Fibroblast of villous mesenchyme (primary cell): ENCODE data around the gene ZNF385B. TPM values are rescaled to one million over a fixed set of nuclear protein-coding genes. Genes with fewer than 3 reads are reported as not detected.

Experiments
- DNase-seq: peaks from one replicate; pipeline ENCODE4 v3.0.0-alpha.2; 2010; ENCODE audit warnings: low read depth
- H3K4me3 ChIP-seq: 2 replicates; pipeline ENCODE4 v1.5.1; 2011; ENCODE audit warnings: low read depth, mild to moderate bottlenecking, low read length
- total RNA-seq: library from RNA; depleted of rRNA; stranded (reverse); fragments of >200 nt; gene quantifications from 2 replicates; pipeline ENCODE4 v1.2.3, GENCODE V29; 2012
- TF ChIP-seq, protein P1 (sequence below): IDR thresholded peaks from 2 replicates; pipeline ENCODE4 v1.5.1; 2012; ENCODE audit warnings: low read depth, mild to moderate bottlenecking, low read length; ENCODE audit not compliant: insufficient read depth

Gene ZNF385B
- total RNA-seq, 1 donor = not detected

DNA sequence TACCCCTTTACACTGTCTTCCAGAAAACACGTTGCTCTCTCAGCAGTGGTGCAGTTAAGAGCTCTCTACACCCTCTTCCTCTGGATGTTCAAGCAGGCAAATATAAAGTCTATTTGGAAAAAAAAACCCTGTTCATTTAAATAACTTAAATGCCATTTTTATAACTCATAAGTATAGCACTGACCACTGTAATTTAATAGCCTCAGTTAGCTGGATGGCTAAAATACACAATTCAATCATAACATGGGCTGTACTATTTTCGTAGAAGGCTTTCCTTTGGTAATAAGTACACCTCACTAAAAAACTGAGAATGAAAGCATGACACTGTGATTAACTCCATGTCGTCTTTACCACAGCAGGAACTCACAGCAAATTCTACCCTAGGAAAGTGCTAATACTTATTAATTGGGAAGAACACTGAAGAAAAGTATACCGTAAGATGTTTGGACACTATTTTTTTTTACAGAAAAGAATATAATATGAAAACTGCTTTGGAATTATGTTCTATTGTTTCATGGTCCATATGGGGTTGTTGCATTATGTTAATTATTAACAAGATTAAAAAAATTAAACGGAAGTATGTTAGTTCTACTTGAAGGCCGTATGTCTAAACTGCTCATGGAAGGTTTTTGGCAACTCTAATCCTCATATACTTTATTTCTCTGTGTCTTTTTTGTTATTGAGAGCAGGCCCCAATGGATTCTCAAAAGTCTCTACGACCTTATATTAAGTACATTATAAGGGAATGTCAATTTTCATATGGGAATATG lies 269.1 kb downstream of the ZNF385B start:
- no peak overlapping the region for H3K4me3 ChIP-seq
- DNase-seq = peak; percentile 2
- TF ChIP-seq, protein P1, sequence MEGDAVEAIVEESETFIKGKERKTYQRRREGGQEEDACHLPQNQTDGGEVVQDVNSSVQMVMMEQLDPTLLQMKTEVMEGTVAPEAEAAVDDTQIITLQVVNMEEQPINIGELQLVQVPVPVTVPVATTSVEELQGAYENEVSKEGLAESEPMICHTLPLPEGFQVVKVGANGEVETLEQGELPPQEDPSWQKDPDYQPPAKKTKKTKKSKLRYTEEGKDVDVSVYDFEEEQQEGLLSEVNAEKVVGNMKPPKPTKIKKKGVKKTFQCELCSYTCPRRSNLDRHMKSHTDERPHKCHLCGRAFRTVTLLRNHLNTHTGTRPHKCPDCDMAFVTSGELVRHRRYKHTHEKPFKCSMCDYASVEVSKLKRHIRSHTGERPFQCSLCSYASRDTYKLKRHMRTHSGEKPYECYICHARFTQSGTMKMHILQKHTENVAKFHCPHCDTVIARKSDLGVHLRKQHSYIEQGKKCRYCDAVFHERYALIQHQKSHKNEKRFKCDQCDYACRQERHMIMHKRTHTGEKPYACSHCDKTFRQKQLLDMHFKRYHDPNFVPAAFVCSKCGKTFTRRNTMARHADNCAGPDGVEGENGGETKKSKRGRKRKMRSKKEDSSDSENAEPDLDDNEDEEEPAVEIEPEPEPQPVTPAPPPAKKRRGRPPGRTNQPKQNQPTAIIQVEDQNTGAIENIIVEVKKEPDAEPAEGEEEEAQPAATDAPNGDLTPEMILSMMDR = no peak

DNA sequence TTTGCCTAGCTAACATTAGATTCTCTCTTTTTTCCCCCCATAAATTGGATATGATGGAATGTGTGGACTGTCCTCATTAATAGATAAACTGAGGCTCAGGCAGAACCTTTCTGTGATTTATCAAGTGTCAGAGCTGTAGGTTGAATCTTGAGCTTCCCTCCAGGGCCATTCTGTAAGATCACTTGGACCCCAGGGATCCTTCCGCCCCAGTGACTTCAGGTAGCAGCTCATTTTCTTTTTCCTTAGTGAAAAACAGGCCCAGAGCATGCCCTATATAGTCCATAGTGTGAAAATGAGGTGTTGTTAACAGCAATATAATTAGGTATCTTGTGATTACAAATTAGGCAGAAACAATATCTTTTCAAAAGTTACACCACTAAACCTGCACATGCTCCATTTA lies 269.7 kb downstream of the ZNF385B start:
- no peak overlapping the region for H3K4me3 ChIP-seq
- no peak for DNase-seq
- TF ChIP-seq, protein P1 = no peak

DNA sequence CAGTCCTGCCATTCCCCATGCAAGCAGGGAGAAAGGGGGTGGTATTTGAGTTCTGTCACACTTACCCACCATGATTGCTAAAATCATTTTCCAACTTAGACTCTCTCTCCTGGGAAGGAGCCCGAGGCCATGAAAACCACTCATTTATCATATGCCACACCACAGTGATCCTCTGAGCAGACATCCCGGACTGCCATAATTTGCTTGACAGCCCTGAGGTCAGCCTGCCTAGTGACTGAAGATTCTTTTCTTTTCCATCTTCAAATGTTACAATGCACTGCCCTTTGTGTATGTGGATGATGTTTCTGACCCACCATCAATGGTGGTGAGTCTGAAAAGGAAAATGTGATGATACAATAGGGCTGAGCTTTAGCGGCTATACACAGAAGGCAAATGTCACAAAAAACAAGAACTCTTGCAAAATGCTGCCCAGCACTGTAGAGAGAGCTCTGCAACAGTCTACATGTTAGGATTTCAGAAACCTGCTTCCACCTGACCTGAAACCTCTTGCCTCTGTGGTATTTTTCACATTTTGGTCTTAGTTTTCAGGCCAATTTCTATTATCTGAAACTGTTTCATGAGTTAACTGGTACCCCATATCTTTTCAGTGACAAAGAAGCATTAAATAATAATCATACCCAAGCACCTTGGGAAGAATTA lies 272.8 kb downstream of the ZNF385B start:
- TF ChIP-seq, protein P1 = no peak
- DNase-seq = no peak
- no peak overlapping the region for H3K4me3 ChIP-seq

DNA sequence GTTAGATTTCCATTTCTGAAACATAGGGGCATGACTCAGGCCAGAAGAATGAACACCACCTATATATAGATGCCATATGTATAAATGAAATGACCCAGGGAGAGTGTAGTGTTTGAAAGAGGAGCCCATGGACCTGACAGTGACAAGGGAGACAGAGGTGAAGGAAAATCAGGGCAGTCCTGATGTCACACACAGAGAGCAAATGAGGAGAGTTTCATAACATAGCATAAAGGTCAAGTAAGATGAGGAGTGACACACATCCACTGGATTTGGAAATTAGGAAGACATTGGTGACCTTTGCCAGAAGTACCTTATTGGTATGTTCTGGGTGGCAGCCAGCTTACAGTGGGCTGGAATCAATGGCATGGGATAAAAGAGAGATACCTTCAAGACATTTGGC lies 276.7 kb downstream of the ZNF385B start:
- no peak overlapping the region for H3K4me3 ChIP-seq
- DNase-seq = no peak
- TF ChIP-seq, protein P1 = no peak

DNA sequence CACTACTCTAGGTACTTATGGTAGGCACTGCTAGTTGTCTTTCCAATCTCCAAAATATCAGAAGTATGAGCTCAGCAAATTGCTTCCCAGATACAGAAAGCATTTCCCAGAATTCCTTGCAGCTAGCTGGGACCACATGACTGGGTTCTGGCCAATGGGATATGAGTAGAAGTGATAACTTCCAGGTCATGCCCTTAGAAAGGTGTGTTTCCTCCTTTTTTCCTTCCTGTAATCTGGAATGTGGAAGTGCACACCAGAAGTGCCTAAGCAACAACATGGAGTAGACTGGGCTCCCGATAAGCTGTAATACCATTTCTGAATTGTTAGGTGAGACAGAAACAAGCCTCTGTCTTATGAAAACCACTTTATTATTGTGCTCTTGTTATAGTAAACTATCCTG lies 279.8 kb downstream of the ZNF385B start:
- no peak for DNase-seq
- TF ChIP-seq, protein P1 = no peak
- H3K4me3 ChIP-seq = no peak overlapping the region

DNA sequence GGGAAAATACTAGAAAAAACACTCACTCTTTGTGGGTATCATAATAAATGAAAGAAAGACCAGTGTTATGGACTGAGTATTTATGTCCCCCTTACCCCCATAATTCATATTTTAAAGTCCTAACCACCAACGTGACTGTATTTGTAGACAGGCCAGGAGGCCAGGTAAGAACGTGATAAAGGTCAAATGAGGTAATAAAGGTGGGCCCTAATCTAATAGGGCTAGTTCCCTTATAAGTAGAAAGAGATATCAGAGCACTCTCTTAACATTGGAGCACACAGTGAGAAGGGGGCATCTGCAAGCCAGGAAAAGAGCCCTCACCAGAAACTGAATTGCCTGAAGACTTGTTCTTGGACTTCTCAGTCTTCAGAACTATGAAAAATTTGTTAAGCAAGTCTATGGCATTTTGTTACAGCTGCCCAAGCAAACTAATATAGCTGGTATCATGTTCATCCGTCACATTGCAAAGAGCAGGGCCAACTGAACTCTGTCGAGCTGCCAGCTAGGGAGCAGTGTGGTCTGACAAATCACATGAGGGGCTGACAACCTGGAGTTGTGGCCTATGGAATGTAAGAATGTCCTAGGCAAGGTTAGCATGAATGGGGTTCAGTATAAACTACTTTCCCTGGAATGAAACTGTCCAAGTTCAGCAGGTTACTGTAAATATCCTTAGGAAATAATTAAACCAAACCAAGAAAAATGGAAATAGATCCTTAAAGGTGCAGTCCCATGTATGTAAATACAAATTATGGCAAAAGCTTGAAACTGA lies 280.9 kb downstream of the ZNF385B start:
- no peak overlapping the region for H3K4me3 ChIP-seq
- TF ChIP-seq, protein P1 = no peak
- DNase-seq = peak; percentile 8
